Neuronal stem cell (in vitro differentiated cells): Measurements from ENCODE around the gene SUPT3H.

Experiments
- DNase-seq: peaks from one replicate; pipeline ENCODE4 v3.0.0-alpha.2; 2013; ENCODE audit warnings: low spot score
- H2AFZ ChIP-seq: one replicate; pipeline ENCODE4 v1.6.1; 2013; ENCODE audit warnings: mild to moderate bottlenecking, low read length, inconsistent platforms
- H2AK5ac ChIP-seq: 2 replicates; pipeline ENCODE4 v1.6.1; 2013; ENCODE audit warnings: low read depth, mild to moderate bottlenecking, inconsistent platforms, low read length, moderate library complexity, mixed read lengths
- H2BK120ac ChIP-seq: 2 replicates; pipeline ENCODE4 v1.6.1; 2013; ENCODE audit warnings: low read depth, mild to moderate bottlenecking, inconsistent platforms, low read length, moderate library complexity, mixed read lengths
- H2BK12ac ChIP-seq: one replicate; pipeline ENCODE4 v1.6.1; 2013; ENCODE audit warnings: low read length, inconsistent platforms
- H2BK15ac ChIP-seq: 2 replicates; pipeline ENCODE4 v1.6.1; 2013; ENCODE audit warnings: mild to moderate bottlenecking, low read length, inconsistent platforms, mixed read lengths
- H2BK5ac ChIP-seq: one replicate; pipeline ENCODE4 v1.6.1; 2013; ENCODE audit warnings: inconsistent platforms, mild to moderate bottlenecking, low read length, moderate library complexity
- H3K14ac ChIP-seq: one replicate; pipeline ENCODE4 v1.6.1; 2013; ENCODE audit warnings: low read length, inconsistent platforms
- H3K18ac ChIP-seq: 2 replicates; pipeline ENCODE4 v1.6.1; 2013; ENCODE audit warnings: low read length, inconsistent platforms
- H3K23ac ChIP-seq: 2 replicates; pipeline ENCODE4 v1.6.1; 2013; ENCODE audit warnings: low read depth, mild to moderate bottlenecking, mixed read lengths, low read length, inconsistent platforms; ENCODE audit not compliant: poor library complexity
- H3K27ac ChIP-seq: replicated peaks from 3 replicates; pipeline ENCODE4 v1.5.1; 2013; ENCODE audit warnings: low read length, inconsistent platforms
- H3K27me3 ChIP-seq, 3 experiments: 2 replicates each; pipeline ENCODE4 v1.6.1; 2013; ENCODE audit warnings: low read length in 3 of 3, mild to moderate bottlenecking in 2 of 3, inconsistent platforms in 1 of 3, low read depth in 1 of 3, mixed read lengths in 1 of 3, moderate library complexity in 1 of 3; ENCODE audit not compliant: control insufficient read depth in 3 of 3, insufficient read depth in 3 of 3
- H3K36me3 ChIP-seq, 2 donors: replicated peaks in 1 of 2; 2 replicates each; pipeline ENCODE4 v1.6.1; 2013; ENCODE audit warnings: low read length in 2 of 2; ENCODE audit not compliant: control insufficient read depth in 2 of 2, insufficient read depth in 2 of 2
- H3K4ac ChIP-seq: 2 replicates; pipeline ENCODE4 v1.6.1; 2013; ENCODE audit warnings: inconsistent platforms, mild to moderate bottlenecking, low read length, moderate library complexity
- H3K4me1 ChIP-seq, 2 donors: 1 replicate in 1 of 2; 2 replicates in 1 of 2; pipeline ENCODE4 v1.6.1; 2013; ENCODE audit warnings: low read length in 2 of 2, low read depth in 1 of 2; ENCODE audit not compliant: control insufficient read depth in 2 of 2, insufficient read depth in 1 of 2
- H3K4me2 ChIP-seq: one replicate; pipeline ENCODE4 v1.6.1; 2013; ENCODE audit warnings: mild to moderate bottlenecking, low read length, inconsistent platforms; ENCODE audit not compliant: insufficient read depth, poor library complexity, severe bottlenecking
- H3K4me3 ChIP-seq, 2 donors: 2 replicates each; pipeline ENCODE4 v1.5.1; 2013; ENCODE audit warnings: low read length in 2 of 2, mild to moderate bottlenecking in 2 of 2, inconsistent platforms in 1 of 2, moderate library complexity in 1 of 2
- H3K79me1 ChIP-seq: one replicate; pipeline ENCODE4 v1.6.1; 2013; ENCODE audit warnings: low read depth, mild to moderate bottlenecking, inconsistent platforms, low read length, moderate library complexity
- H3K9ac ChIP-seq: one replicate; pipeline ENCODE4 v1.6.1; 2013; ENCODE audit warnings: mild to moderate bottlenecking, low read depth, low read length, inconsistent platforms; ENCODE audit not compliant: poor library complexity
- H3K9me3 ChIP-seq, 2 donors: replicated peaks in 1 of 2; 2 replicates each; pipeline versions ENCODE3 to v1.6.1; 2013; ENCODE audit warnings: low read length in 2 of 2, mild to moderate bottlenecking in 2 of 2, inconsistent platforms in 1 of 2, low read depth in 1 of 2, mixed read lengths in 1 of 2, moderate library complexity in 1 of 2; ENCODE audit not compliant: control insufficient read depth in 2 of 2, insufficient read depth in 1 of 2
- H4K8ac ChIP-seq: one replicate; pipeline ENCODE4 v1.6.1; 2013; ENCODE audit warnings: low read depth, mild to moderate bottlenecking, inconsistent platforms, low read length, moderate library complexity
- H4K91ac ChIP-seq: one replicate; pipeline ENCODE4 v1.6.1; 2013; ENCODE audit warnings: low read length, low read depth, mild to moderate bottlenecking, inconsistent platforms; ENCODE audit not compliant: poor library complexity
- WGBS, 2 donors: extraction: QIAGEN DNeasy Blood & Tissue Kit; methylation state at CpG; one replicate each; pipeline ENCODE4 v1.1.7; 2013; ENCODE audit warnings: missing lambda C conversion rate in 2 of 2, mixed read lengths in 1 of 2; ENCODE audit not compliant: insufficient read length in 2 of 2, insufficient replicate concordance in 1 of 2; ENCODE audit errors: extremely low coverage in 2 of 2; 5-methylcytosine and 5-hydroxymethylcytosine counted together

SUPT3H gene

DNA sequence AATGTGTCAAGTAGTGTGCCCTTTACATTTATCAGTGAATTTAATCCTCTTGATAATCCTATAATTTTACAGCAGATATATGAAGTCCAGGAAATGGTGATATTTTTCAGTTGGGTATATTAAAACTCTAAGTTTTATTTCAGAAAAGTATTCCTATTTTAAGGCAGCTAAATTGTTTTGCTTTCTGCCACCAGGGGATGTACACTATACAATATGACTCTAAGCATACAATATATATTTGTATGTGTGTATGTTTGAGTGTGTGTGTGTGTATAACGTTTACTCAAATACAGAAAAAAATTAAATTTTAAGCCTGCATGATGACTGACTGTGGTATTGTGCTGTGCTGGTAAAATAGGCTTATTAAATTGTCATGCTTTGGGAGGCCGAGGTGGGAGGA lies 151.7 kb downstream of the SUPT3H start:
- DNase-seq, result no peak
- H3K4ac ChIP-seq, result no peak overlapping the region
- no CpG with 5 or more reads among the region's 2 CpGs for WGBS, 2 donors

DNA sequence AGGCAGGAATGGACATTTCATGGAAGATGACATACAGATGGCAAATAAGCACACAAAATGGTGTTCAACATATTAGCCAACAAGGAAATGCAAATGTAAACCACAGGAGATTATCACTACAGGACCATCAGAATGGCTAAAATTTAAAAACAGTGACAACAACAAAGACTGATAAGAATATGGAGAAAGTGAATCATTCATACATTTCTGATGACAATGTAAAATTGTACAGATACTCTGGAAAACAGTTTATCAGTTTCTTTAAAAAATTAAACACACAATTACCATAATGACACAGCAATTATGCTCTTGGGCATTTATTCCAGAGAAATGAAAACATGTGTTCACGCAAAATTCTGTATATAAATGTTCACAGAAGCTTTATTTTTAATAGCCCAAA lies 155.4 kb downstream of the SUPT3H start:
- DNase-seq, result no peak
- H3K4me1 ChIP-seq, result no peaks in the 10 kb centered on the region
- no CpG with 5 or more reads among the region's 1 CpG for WGBS, 2 donors
- no peak overlapping the region for H3K14ac ChIP-seq
- H2BK120ac ChIP-seq, result no peak overlapping the region
- H3K4me3 ChIP-seq, result no peak overlapping the region
- no peak overlapping the region for H3K27ac ChIP-seq
- H3K18ac ChIP-seq, result no peak overlapping the region
- no peak overlapping the region for H4K8ac ChIP-seq
- H4K91ac ChIP-seq, result no peak overlapping the region
- H3K9ac ChIP-seq, result no peak overlapping the region
- H3K36me3 ChIP-seq, result no peaks in the 10 kb centered on the region
- H2AFZ ChIP-seq, result no peak overlapping the region
- H3K9me3 ChIP-seq, result no peaks in the 10 kb centered on the region
- H3K4me2 ChIP-seq, result no peak overlapping the region
- H2AK5ac ChIP-seq, result no peak overlapping the region
- H3K23ac ChIP-seq, result no peak overlapping the region
- no peaks in the 10 kb centered on the region for H3K27me3 ChIP-seq
- H3K4ac ChIP-seq, result no peak overlapping the region
- no peak overlapping the region for H2BK5ac ChIP-seq
- no peaks in the 10 kb centered on the region for H3K79me1 ChIP-seq
- H2BK12ac ChIP-seq, result no peak overlapping the region
- no peak overlapping the region for H2BK15ac ChIP-seq

More for the DNA sequence above, 151.7 kb downstream of the SUPT3H start:
- Histone ChIP-seq H3K79me1 (no peaks in the 10 kb centered on the region), H3K4me3 (no peak overlapping the region), H3K36me3 (no peaks in the 10 kb centered on the region), H2BK15ac (no peak overlapping the region), H2BK5ac (no peak overlapping the region), H3K4me1 (no peaks in the 10 kb centered on the region), H3K27me3 (no peaks in the 10 kb centered on the region), H2BK120ac (no peak overlapping the region), H2BK12ac (no peak overlapping the region), H2AFZ (no peak overlapping the region), H4K91ac (no peak overlapping the region), H3K23ac (no peak overlapping the region), H3K9me3 (peaks cover 0 to 2% of the 10 kb centered on the region in 2 donors), H2AK5ac (no peak overlapping the region), H4K8ac (no peak overlapping the region), H3K4me2 (no peak overlapping the region), H3K27ac (no peak overlapping the region), H3K9ac (no peak overlapping the region), H3K18ac (no peak overlapping the region), H3K14ac (no peak overlapping the region)

DNA sequence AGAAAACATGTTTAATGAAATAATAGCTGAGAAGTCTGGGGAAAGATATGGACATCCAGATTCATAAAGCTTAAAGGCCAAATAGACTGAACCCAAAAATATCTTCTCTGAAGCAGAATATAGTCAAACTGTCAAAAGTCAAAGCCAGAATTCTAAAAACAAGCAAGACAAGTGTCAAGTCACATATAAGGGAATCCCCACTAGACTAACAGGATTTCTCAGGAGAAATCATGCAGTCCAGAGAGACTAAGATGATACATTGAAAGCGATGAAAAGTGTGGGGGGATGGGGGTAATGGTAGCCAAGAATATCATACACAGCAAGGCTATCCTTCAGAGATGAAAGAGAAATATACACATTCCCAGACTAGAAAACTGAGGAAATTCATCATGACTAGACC lies 162.0 kb downstream of the SUPT3H start:
- no peak overlapping the region for H2BK5ac ChIP-seq
- no peak overlapping the region for H2AFZ ChIP-seq
- no peak overlapping the region for H3K4me3 ChIP-seq
- H3K14ac ChIP-seq, result no peak overlapping the region
- H3K79me1 ChIP-seq, result no peaks in the 10 kb centered on the region
- no peak overlapping the region for H3K23ac ChIP-seq
- no CpG with 5 or more reads among the region's 1 CpG for WGBS, 2 donors
- H3K4ac ChIP-seq, result no peak overlapping the region
- no peak for DNase-seq
- no peak overlapping the region for H2BK120ac ChIP-seq
- no peak overlapping the region for H4K91ac ChIP-seq
- no peak overlapping the region for H3K9ac ChIP-seq
- H3K4me2 ChIP-seq, result no peak overlapping the region
- H2BK15ac ChIP-seq, result no peak overlapping the region
- no peaks in the 10 kb centered on the region for H3K27me3 ChIP-seq
- no peak overlapping the region for H2AK5ac ChIP-seq
- H3K27ac ChIP-seq, result no peak overlapping the region
- no peak overlapping the region for H3K18ac ChIP-seq
- no peak overlapping the region for H2BK12ac ChIP-seq
- peaks cover 0 to 4% of the 10 kb centered on the region in 2 donors for H3K4me1 ChIP-seq
- peaks cover 3 to 21% of the 10 kb centered on the region in 2 donors for H3K9me3 ChIP-seq
- H4K8ac ChIP-seq, result no peak overlapping the region
- H3K36me3 ChIP-seq, result no peaks in the 10 kb centered on the region

DNA sequence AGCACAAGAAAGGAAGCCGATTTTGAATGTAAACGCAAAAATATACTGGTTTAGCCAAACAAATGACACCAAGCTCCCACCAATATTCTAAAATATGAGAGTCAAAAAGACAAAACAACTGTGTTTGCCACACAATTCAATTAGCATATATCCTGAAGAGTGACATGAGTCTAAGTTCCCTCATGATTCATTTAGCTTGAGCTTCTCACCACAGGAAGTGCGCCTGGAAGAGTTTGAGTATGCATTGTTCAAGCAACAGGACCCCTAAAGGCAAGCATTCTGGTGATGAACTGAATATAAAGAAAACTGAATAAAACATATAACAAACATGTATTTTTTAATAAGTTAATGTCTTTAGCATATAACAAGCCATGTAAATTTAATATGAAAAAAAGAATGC lies 164.8 kb downstream of the SUPT3H start:
- Histone ChIP-seq H3K4me1 (peaks cover 0 to 4% of the 10 kb centered on the region in 2 donors), H2AK5ac (no peak overlapping the region), H3K79me1 (no peaks in the 10 kb centered on the region), H3K18ac (no peak overlapping the region), H3K4ac (no peak overlapping the region), H4K91ac (no peak overlapping the region), H3K4me2 (no peak overlapping the region), H3K23ac (no peak overlapping the region), H3K14ac (no peak overlapping the region), H2BK5ac (no peak overlapping the region), H4K8ac (no peak overlapping the region), H2BK15ac (no peak overlapping the region), H3K36me3 (no peaks in the 10 kb centered on the region), H3K27me3 (no peaks in the 10 kb centered on the region), H2AFZ (no peak overlapping the region), H2BK120ac (no peak overlapping the region), H3K9ac (no peak overlapping the region), H2BK12ac (no peak overlapping the region), H3K9me3 (peaks cover 3 to 38% of the 10 kb centered on the region in 2 donors), H3K4me3 (no peak overlapping the region), H3K27ac (no peak overlapping the region)
- no peak for DNase-seq
- WGBS, 2 donors, result no CpG with 5 or more reads among the region's 3 CpGs
